ENCODE data around the gene GPT2.

DNA sequence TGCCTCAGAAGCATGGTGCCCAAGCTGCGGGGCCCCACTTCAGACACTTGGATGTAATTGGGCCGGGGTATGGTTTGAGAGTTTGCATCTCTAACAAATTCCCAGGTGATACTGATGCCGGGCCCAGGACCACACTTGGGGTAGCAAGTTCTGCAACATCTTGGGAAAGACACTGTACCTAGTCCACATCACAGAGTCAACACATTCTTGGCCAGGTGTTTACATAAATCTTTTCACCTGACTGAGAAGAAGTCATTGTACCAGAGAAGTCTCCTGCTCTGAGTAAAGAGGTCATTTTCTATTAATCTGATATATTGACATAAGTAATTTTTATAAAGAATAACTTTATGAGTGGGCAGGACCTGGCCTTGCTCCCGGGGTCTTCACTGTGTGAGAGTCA lies 27.5 kb downstream of the GPT2 start:
- TF ChIP-seq, protein P1, sequence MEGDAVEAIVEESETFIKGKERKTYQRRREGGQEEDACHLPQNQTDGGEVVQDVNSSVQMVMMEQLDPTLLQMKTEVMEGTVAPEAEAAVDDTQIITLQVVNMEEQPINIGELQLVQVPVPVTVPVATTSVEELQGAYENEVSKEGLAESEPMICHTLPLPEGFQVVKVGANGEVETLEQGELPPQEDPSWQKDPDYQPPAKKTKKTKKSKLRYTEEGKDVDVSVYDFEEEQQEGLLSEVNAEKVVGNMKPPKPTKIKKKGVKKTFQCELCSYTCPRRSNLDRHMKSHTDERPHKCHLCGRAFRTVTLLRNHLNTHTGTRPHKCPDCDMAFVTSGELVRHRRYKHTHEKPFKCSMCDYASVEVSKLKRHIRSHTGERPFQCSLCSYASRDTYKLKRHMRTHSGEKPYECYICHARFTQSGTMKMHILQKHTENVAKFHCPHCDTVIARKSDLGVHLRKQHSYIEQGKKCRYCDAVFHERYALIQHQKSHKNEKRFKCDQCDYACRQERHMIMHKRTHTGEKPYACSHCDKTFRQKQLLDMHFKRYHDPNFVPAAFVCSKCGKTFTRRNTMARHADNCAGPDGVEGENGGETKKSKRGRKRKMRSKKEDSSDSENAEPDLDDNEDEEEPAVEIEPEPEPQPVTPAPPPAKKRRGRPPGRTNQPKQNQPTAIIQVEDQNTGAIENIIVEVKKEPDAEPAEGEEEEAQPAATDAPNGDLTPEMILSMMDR (IDR thresholded peaks at IDR 0.05) = no peak
- TF ChIP-seq POLR2AphosphoS5 (IDR thresholded peaks at IDR 0.05; ENCODE audit: insufficient read depth in 1 of 2, low read depth in 1 of 2) = no peak
- no peak for TF ChIP-seq POLR2A (IDR thresholded peaks at IDR 0.05)

All from vagina (tissue), 2 donors.